Suprapubic skin (tissue), 4 donors: ENCODE data around the gene AIG1. TPM values are rescaled to one million over a fixed set of nuclear protein-coding genes. Genes with fewer than 3 reads are reported as not detected.

ENCODE experiments used
- DNase-seq, 2 donors: peaks; one replicate each; pipeline ENCODE4 v3.0.0-alpha.2; 2019; ENCODE audit warnings: low spot score in 2 of 2
- H3K27ac ChIP-seq: fragments of 200-600 bp; sonication (generic); one replicate; pipeline ENCODE4 v1.5.1; 2019
- H3K27me3 ChIP-seq: fragments of 200-600 bp; sonication (generic); one replicate; pipeline ENCODE4 v1.5.1; 2019
- H3K36me3 ChIP-seq: fragments of 200-600 bp; sonication (generic); one replicate; pipeline ENCODE4 v1.5.1; 2019
- H3K4me1 ChIP-seq: fragments of 200-600 bp; sonication (generic); one replicate; pipeline ENCODE4 v1.5.1; 2019
- H3K4me3 ChIP-seq: fragments of 200-600 bp; sonication (generic); one replicate; pipeline ENCODE4 v1.5.1; 2019; ENCODE audit warnings: mild to moderate bottlenecking
- H3K9me3 ChIP-seq: fragments of 200-600 bp; sonication (generic); one replicate; pipeline ENCODE4 v1.5.1; 2019
- CTCF ChIP-seq, 2 donors: fragments of 200-600 bp in 1 of 2; fragments of 450-650 bp in 1 of 2; sonication (generic) in 1 of 2; IDR thresholded peaks; one replicate each; pipeline ENCODE4 v1.5.1; 2016 to 2019; ENCODE audit warnings: antibody characterized with exemption in 2 of 2, mild to moderate bottlenecking in 1 of 2, moderate library complexity in 1 of 2
- EP300 ChIP-seq: sonication (generic); formaldehyde crosslinking; IDR thresholded peaks from one replicate; pipeline ENCODE4 v1.6.1; 2017; ENCODE audit warnings: antibody characterized with exemption
- POLR2A ChIP-seq, 2 donors: fragments of 450-650 bp; IDR thresholded peaks; one replicate each; pipeline ENCODE4 v1.6.1; 2017; ENCODE audit warnings: antibody characterized with exemption in 2 of 2, mild to moderate bottlenecking in 2 of 2, moderate library complexity in 2 of 2
- POLR2AphosphoS5 ChIP-seq, 3 donors: sonication (generic); formaldehyde crosslinking; IDR thresholded peaks; one replicate each; pipeline ENCODE4 v1.6.1; 2017; ENCODE audit warnings: antibody characterized with exemption in 3 of 3
- WGBS: methylation state at CpG from one replicate; pipeline ENCODE4 v1.1.5; 2018; 5-methylcytosine and 5-hydroxymethylcytosine counted together
- total RNA-seq, 4 donors: library from RNA; depleted of rRNA; stranded (reverse); fragments of >200 nt; gene quantifications; one replicate each; pipeline ENCODE4 v1.1.0, GENCODE V29; 2016

The AIG1 gene
- total RNA-seq, 4 donors from 2014 or later = 14.5 to 22.1 (median 19.7) TPM

GRCh38 chr6:143112837-143113236 is 52.1 kb downstream of the AIG1 start:
- H3K27me3 ChIP-seq = no peaks in the 10 kb centered on the region
- no peaks in the 10 kb centered on the region for H3K4me1 ChIP-seq
- WGBS = 91% methylated on average over 5 of the region's 5 CpGs
- DNase-seq = no peak
- no peak overlapping the region for H3K4me3 ChIP-seq
- TF ChIP-seq CTCF (IDR thresholded peaks at IDR 0.05) (no peak), EP300 (no peak), POLR2A (IDR thresholded peaks at IDR 0.05) (no peak), POLR2AphosphoS5 (IDR thresholded peaks at IDR 0.05) (no peak)
- H3K27ac ChIP-seq = no peak overlapping the region
- H3K9me3 ChIP-seq = no peaks in the 10 kb centered on the region
- no peaks in the 10 kb centered on the region for H3K36me3 ChIP-seq

- 84% methylated on average over 3 of the region's 3 CpGs for WGBS
- no peak for DNase-seq
- no peak overlapping the region for H3K4me3 ChIP-seq
- H3K27ac ChIP-seq = no peak overlapping the region
- no peaks in the 10 kb centered on the region for H3K4me1 ChIP-seq
- H3K36me3 ChIP-seq = peaks cover 1% of the 10 kb centered on the region
- H3K27me3 ChIP-seq = no peaks in the 10 kb centered on the region
- H3K9me3 ChIP-seq = no peaks in the 10 kb centered on the region
- no peak for TF ChIP-seq POLR2AphosphoS5 (IDR thresholded peaks at IDR 0.05)
Measured at GRCh38 chr6:143115728-143116127, 55.0 kb downstream of the AIG1 start.

- H3K9me3 ChIP-seq = no peaks in the 10 kb centered on the region
- peaks cover 4% of the 10 kb centered on the region for H3K36me3 ChIP-seq
- H3K4me1 ChIP-seq = no peaks in the 10 kb centered on the region
- no peak overlapping the region for H3K4me3 ChIP-seq
- H3K27me3 ChIP-seq = no peaks in the 10 kb centered on the region
- no peak for TF ChIP-seq CTCF (IDR thresholded peaks at IDR 0.05)
- TF ChIP-seq POLR2A (IDR thresholded peaks at IDR 0.05) = no peak
- no peak for TF ChIP-seq POLR2AphosphoS5 (IDR thresholded peaks at IDR 0.05)
- no peak for TF ChIP-seq EP300
- no peak overlapping the region for H3K27ac ChIP-seq
- DNase-seq = no peak
- WGBS = 96% methylated on average over 1 of the region's 1 CpG
Measured at GRCh38 chr6:143117108-143117507, 56.4 kb downstream of the AIG1 start.

DNA sequence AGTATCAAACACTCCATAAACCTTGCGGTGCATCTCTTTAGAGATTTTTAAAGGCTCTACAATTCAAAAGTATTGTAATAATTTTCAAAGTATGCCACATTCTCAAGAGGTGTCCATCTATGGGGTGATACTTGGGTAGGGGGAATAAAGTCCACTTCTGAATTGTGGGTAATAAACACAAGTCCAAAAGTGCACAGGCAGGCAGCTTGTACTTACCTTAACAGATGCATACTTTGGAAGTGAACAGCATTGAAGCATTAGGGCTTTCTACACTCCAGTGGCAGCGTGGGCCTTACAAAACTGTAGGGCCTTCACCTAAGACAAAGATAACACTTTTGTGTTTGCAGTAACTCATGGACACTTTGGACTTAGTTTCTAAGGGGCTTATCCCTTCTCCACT is 58.6 kb downstream of the AIG1 start:
- DNase-seq = no peak
- Histone ChIP-seq H3K4me1 (no peaks in the 10 kb centered on the region), H3K9me3 (no peaks in the 10 kb centered on the region), H3K36me3 (peaks cover 4% of the 10 kb centered on the region), H3K27ac (no peak overlapping the region), H3K4me3 (no peak overlapping the region), H3K27me3 (no peaks in the 10 kb centered on the region)
- TF ChIP-seq EP300 (no peak), POLR2A (IDR thresholded peaks at IDR 0.05) (no peak)
- 98% methylated on average over 2 of the region's 2 CpGs for WGBS

- DNase-seq = no peak
- Histone ChIP-seq H3K4me3 (no peak overlapping the region), H3K27me3 (no peaks in the 10 kb centered on the region), H3K9me3 (no peaks in the 10 kb centered on the region), H3K27ac (no peak overlapping the region), H3K36me3 (peaks cover 4% of the 10 kb centered on the region), H3K4me1 (no peaks in the 10 kb centered on the region)
- 95% methylated on average over 1 of the region's 1 CpG for WGBS
- TF ChIP-seq CTCF (IDR thresholded peaks at IDR 0.05) = no peak
- no peak for TF ChIP-seq POLR2AphosphoS5 (IDR thresholded peaks at IDR 0.05)
- TF ChIP-seq EP300 = no peak
- no peak for TF ChIP-seq POLR2A (IDR thresholded peaks at IDR 0.05)
Measured at GRCh38 chr6:143123081-143123480, 62.4 kb downstream of the AIG1 start.

DNA sequence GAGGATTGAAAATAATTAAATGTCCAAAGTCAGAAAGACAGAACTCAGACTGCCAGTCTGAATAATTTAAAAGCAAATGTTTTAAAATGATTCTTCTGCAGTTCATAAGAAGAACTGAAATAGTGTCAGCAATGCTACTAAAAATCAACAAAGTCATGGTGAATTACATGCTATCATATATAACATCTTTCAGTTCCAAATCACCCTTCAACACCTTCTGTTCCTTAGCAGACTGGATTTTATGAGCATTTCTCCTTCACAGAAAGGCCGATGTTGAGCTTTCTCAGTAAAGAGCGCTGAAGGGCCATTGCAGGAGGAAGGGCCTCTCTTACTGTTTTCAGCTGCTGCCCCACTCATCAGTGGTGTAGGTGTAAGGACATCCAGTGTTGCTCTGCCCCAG is 63.3 kb downstream of the AIG1 start:
- H3K27ac ChIP-seq = no peak overlapping the region
- H3K36me3 ChIP-seq = peaks cover 4% of the 10 kb centered on the region
- no peak overlapping the region for H3K4me3 ChIP-seq
- no peak for DNase-seq
- H3K9me3 ChIP-seq = no peaks in the 10 kb centered on the region
- H3K4me1 ChIP-seq = no peaks in the 10 kb centered on the region
- TF ChIP-seq POLR2AphosphoS5 (IDR thresholded peaks at IDR 0.05) (no peak), CTCF (IDR thresholded peaks at IDR 0.05) (no peak), EP300 (no peak), POLR2A (IDR thresholded peaks at IDR 0.05) (no peak)
- H3K27me3 ChIP-seq = no peaks in the 10 kb centered on the region
- 93% methylated on average over 2 of the region's 2 CpGs for WGBS
